OCI-LY7 (cell line): Measurements from ENCODE around the gene FCGR3B. TPM values are rescaled to one million over a fixed set of nuclear protein-coding genes. Genes with fewer than 3 reads are reported as not detected.
"Not testable (repeated sequence)": the region's sequence is repeated elsewhere in the genome, so short reads cannot be mapped to it uniquely, and the experiment has no call there.

ENCODE experiments used
- BruUV-seq: library from RNA; stranded (reverse); fragments of 400-500 nt; replicated peaks from 2 replicates; lab custom pipeline; 2021; lab: Mats Ljungman, UMichigan
- CTCF ChIA-PET: fragments of 300-600 bp; sonication (Branson Sonifier 250); formaldehyde crosslinking; loops from one replicate; lab custom pipeline; 2022; ENCODE audit warnings: antibody characterized with exemption; ENCODE audit not compliant: unreplicated experiment; lab: Charles Lee
- POLR2A ChIA-PET: fragments of 300-600 bp; sonication (Branson Sonifier 250); formaldehyde crosslinking; loops from one replicate; lab custom pipeline; 2022; ENCODE audit warnings: antibody characterized with exemption; lab: Charles Lee
- DNase-seq: peaks from one replicate; pipeline ENCODE4 v3.0.0-alpha.2; 2015; ENCODE audit warnings: low spot score
- H2AFZ ChIP-seq: fragments of 200-600 bp; sonication (generic), shearing (Covaris generic); 2 replicates; pipeline ENCODE4 v1.6.1; 2014; ENCODE audit warnings: mild to moderate bottlenecking, antibody characterized with exemption, low read length, moderate library complexity
- H3K27ac ChIP-seq: fragments of 200-600 bp; sonication (generic); 2 replicates; pipeline ENCODE4 v1.5.1; 2014; ENCODE audit warnings: mixed run types, low read depth, mild to moderate bottlenecking, moderate library complexity, low read length, inconsistent platforms; ENCODE audit not compliant: poor library complexity, severe bottlenecking
- H3K36me3 ChIP-seq: fragments of 200-600 bp; sonication (generic); 2 replicates; pipeline ENCODE4 v1.6.1; 2014; ENCODE audit warnings: mild to moderate bottlenecking, antibody characterized with exemption, low read length, moderate library complexity, mixed read lengths; ENCODE audit not compliant: insufficient read depth
- H3K4me1 ChIP-seq: fragments of 200-600 bp; sonication (generic); 2 replicates; pipeline ENCODE4 v1.5.1; 2014; ENCODE audit warnings: mild to moderate bottlenecking, low read length; ENCODE audit not compliant: insufficient read depth, poor library complexity, severe bottlenecking
- H3K4me2 ChIP-seq: fragments of 200-600 bp; sonication (generic); 2 replicates; pipeline ENCODE4 v1.6.1; 2014; ENCODE audit warnings: mild to moderate bottlenecking, low read length
- H3K4me3 ChIP-seq: fragments of 200-600 bp; sonication (generic); 2 replicates; pipeline ENCODE4 v1.5.1; 2014; ENCODE audit warnings: mild to moderate bottlenecking, low read depth, low read length; ENCODE audit not compliant: poor library complexity, severe bottlenecking
- H3K79me2 ChIP-seq: fragments of 200-600 bp; sonication (generic); 2 replicates; pipeline ENCODE4 v1.6.1; 2016; ENCODE audit warnings: low read depth, mild to moderate bottlenecking, low read length, moderate library complexity, mixed read lengths; ENCODE audit not compliant: insufficient read depth
- H3K9me2 ChIP-seq: fragments of 200-600 bp; sonication (generic); 2 replicates; pipeline ENCODE4 v1.6.1; 2016; ENCODE audit warnings: mild to moderate bottlenecking, low read length, mixed read lengths; ENCODE audit not compliant: insufficient read depth
- H3K9me3 ChIP-seq: fragments of 200-600 bp; sonication (generic); 2 replicates; pipeline ENCODE4 v1.6.1; 2014; ENCODE audit warnings: mild to moderate bottlenecking, mixed run types, low read length, mixed read lengths
- H4K20me1 ChIP-seq: fragments of 200-600 bp; sonication (generic); 2 replicates; pipeline ENCODE4 v1.6.1; 2014; ENCODE audit warnings: mild to moderate bottlenecking, antibody characterized with exemption, low read length, moderate library complexity, mixed read lengths; ENCODE audit not compliant: insufficient read depth
- intact Hi-C: fragments of 100-400 bp; cut with micrococcal nuclease; formaldehyde crosslinking; loops from one replicate; pipeline ENCODE4 v1.10.0; 2022; ENCODE audit not compliant: unreplicated experiment
- total RNA-seq, 2 experiments: library from RNA; depleted of rRNA in 1 of 2; stranded (reverse); fragments of >200 nt in 1 of 2; shearing (Covaris generic) in 1 of 2; gene quantifications; 2 replicates each; pipeline ENCODE4 v1.2.3, GENCODE V29; 2014 to 2022

FCGR3B gene
- total RNA-seq, 2 experiments from 2014 or later: not detected

GRCh38 chr1:161634993-161635392, 4.0 kb upstream of the FCGR3B start:
- H3K9me2 ChIP-seq, H3K4me1 ChIP-seq, H2AFZ ChIP-seq, H3K4me3 ChIP-seq, H3K79me2 ChIP-seq, H4K20me1 ChIP-seq, POLR2A ChIA-PET, H3K27ac ChIP-seq, H3K36me3 ChIP-seq, BruUV-seq, DNase-seq, H3K4me2 ChIP-seq, H3K9me3 ChIP-seq, CTCF ChIA-PET: not testable (repeated sequence)
- intact Hi-C loops: loop anchor here (10.0 kb wide), 1 partner anchor 80 kb away; no protein-coding TSS in a partner anchor

GRCh38 chr1:161630128-161630742, 741 bp downstream of the FCGR3B start:
- H3K36me3 ChIP-seq, H4K20me1 ChIP-seq, H3K79me2 ChIP-seq, DNase-seq, BruUV-seq, H3K27ac ChIP-seq, H3K4me2 ChIP-seq, POLR2A ChIA-PET, CTCF ChIA-PET, H3K4me3 ChIP-seq, H3K4me1 ChIP-seq, H2AFZ ChIP-seq, H3K9me3 ChIP-seq, H3K9me2 ChIP-seq: not testable (repeated sequence)
- intact Hi-C loops: loop anchor here (10.0 kb wide), 1 partner anchor 75 kb away; no protein-coding TSS in a partner anchor

DNA sequence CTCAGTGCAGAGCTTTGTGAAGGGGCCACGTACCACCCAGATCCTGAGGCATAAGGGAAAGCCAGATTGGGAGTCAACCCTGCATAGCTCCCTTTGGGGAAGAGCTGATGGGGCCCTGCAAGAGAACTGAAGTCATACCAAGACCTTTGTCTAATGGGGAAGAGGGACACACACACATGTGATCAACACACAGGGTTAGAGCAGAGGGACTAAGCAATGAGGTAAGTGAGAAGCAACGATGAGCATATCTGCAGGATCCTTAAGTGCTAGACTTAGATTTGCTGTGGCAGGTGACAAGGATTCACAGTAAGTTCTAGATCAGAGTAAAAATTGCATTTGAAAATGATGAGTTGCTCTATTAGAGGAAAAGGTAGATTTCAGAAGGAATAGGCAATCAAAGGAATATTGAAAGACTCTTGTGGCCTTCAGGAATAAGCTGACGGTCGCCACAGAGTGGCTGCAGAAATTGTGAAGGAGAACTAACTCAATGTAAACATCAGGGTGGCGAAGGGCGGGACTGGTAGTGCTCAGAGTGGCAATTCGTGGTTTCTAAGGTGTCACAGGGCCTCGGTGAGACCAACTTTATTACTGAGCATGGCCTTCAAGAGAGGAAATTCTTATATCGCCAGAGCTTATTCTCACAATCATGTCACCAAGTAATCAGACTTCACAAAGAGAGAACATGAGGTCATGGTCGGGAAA, 4.4 kb downstream of the FCGR3B start:
- POLR2A ChIA-PET, H3K9me3 ChIP-seq, BruUV-seq, H3K4me3 ChIP-seq, DNase-seq, H4K20me1 ChIP-seq, CTCF ChIA-PET, H3K27ac ChIP-seq, H3K4me2 ChIP-seq, H3K79me2 ChIP-seq, H3K36me3 ChIP-seq, H3K9me2 ChIP-seq, H2AFZ ChIP-seq, H3K4me1 ChIP-seq, intact Hi-C loops: not testable (repeated sequence)

DNA sequence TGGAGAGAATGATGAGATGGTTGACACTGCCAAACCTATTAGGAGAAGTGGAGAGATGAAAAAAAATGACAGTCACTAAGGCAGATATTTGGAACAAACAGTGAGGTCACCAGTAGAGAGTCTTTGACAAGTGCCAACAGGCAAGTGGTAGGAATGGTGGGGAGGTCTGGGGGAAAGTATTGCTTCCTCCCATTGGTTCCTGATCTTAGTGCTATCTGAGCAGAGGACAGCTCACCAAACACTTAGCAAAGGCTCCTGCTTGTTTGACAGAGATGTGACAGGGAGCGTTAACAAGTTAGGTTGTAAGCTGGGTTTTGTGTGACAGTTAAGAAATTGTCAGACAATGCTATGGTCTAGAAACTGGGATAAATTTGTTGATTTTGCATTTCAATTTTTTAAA, 6.4 kb downstream of the FCGR3B start:
- H3K9me2 ChIP-seq, intact Hi-C loops, BruUV-seq: not testable (repeated sequence)

GRCh38 chr1:161623401-161624051, 7.5 kb downstream of the FCGR3B start:
- DNase-seq, H3K4me1 ChIP-seq, CTCF ChIA-PET, H4K20me1 ChIP-seq, H3K36me3 ChIP-seq, H3K9me2 ChIP-seq, H3K4me2 ChIP-seq, intact Hi-C loops, H3K27ac ChIP-seq, H3K79me2 ChIP-seq, BruUV-seq, H2AFZ ChIP-seq, H3K4me3 ChIP-seq, H3K9me3 ChIP-seq: not testable (repeated sequence)
- POLR2A ChIA-PET: interaction anchor here (0.8 kb wide), 1 partner anchor 126 kb away, joined by 3 read pairs; the partner anchor contains the start of gene DUSP12

More for the DNA sequence above, 6.4 kb downstream of the FCGR3B start:
- CTCF ChIA-PET, H2AFZ ChIP-seq, H3K9me3 ChIP-seq, DNase-seq, POLR2A ChIA-PET, H4K20me1 ChIP-seq, H3K4me3 ChIP-seq, H3K79me2 ChIP-seq, H3K36me3 ChIP-seq, H3K4me2 ChIP-seq, H3K27ac ChIP-seq, H3K4me1 ChIP-seq: not testable (repeated sequence)

DNA sequence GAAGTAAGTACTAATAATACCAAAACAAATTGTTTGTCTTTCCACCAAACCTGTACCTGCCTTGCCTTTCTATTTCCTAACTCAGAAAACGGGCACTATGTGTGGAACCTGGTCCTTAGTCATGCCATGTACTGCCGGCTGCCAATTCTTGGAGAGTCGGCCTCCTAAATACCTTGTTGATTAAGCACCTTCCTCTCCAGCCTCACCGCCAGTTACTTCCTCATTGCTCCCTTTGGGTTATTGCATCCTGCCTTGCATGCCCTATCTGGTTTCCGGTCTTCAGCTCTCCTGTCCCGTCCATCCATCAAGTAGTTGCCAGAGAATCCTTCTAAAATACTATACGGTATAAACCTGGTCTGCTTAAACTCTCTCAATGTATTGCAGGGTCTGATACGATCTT, 8.9 kb downstream of the FCGR3B start:
- H3K9me2 ChIP-seq, DNase-seq, H3K4me1 ChIP-seq, H3K27ac ChIP-seq, H3K79me2 ChIP-seq, H3K36me3 ChIP-seq, intact Hi-C loops, H3K4me3 ChIP-seq, H4K20me1 ChIP-seq, H3K9me3 ChIP-seq, BruUV-seq, H2AFZ ChIP-seq, CTCF ChIA-PET, POLR2A ChIA-PET, H3K4me2 ChIP-seq: not testable (repeated sequence)
